SU-DHL-6 (cell line): Measurements from ENCODE around the gene CSNK1G2.

Experiments used
- H2AFZ ChIP-seq: fragments of 200-600 bp; sonication (generic); 2 replicates; pipeline ENCODE4 v1.6.1; 2014; ENCODE audit warnings: low read depth, mild to moderate bottlenecking, moderate library complexity, mixed read lengths, antibody characterized with exemption, low read length; ENCODE audit not compliant: severe bottlenecking
- H3F3A ChIP-seq: fragments of 200-600 bp; shearing (Covaris generic); 2 replicates; pipeline ENCODE4 v1.6.0; 2016; ENCODE audit warnings: antibody characterized with exemption, mild to moderate bottlenecking; ENCODE audit not compliant: insufficient read depth
- H3K27ac ChIP-seq: fragments of 200-600 bp; sonication (generic); 2 replicates; pipeline ENCODE4 v1.5.1; 2016; ENCODE audit warnings: low read depth, mild to moderate bottlenecking, low read length, moderate library complexity, mixed read lengths
- H3K27me3 ChIP-seq: fragments of 200-600 bp; sonication (generic), shearing (Covaris generic); 2 replicates; pipeline ENCODE4 v1.6.0; 2014; ENCODE audit warnings: mild to moderate bottlenecking, low read length
- H3K36me3 ChIP-seq: fragments of 200-600 bp; sonication (generic); 2 replicates; pipeline ENCODE4 v1.6.1; 2014; ENCODE audit warnings: mild to moderate bottlenecking, low read length, mixed read lengths
- H3K4me2 ChIP-seq: fragments of 300-600, 200-600 bp; shearing (Covaris generic), sonication (generic); 2 replicates; pipeline ENCODE4 v1.6.0; 2014; ENCODE audit warnings: low read length, low read depth, mild to moderate bottlenecking; ENCODE audit not compliant: poor library complexity, severe bottlenecking
- H3K4me3 ChIP-seq: fragments of 200-600 bp; sonication (generic); 2 replicates; pipeline ENCODE4 v1.5.1; 2014; ENCODE audit warnings: antibody characterized with exemption, low read length, mild to moderate bottlenecking, mixed read lengths; ENCODE audit not compliant: insufficient read depth, poor library complexity, severe bottlenecking
- H3K79me2 ChIP-seq: fragments of 200-600 bp; sonication (generic); 2 replicates; pipeline ENCODE4 v1.6.1; 2014; ENCODE audit warnings: mild to moderate bottlenecking, low read length, moderate library complexity; ENCODE audit not compliant: insufficient read depth
- H3K9ac ChIP-seq: fragments of 200-600 bp; sonication (generic); 2 replicates; pipeline ENCODE4 v1.7.0; 2014; ENCODE audit warnings: mild to moderate bottlenecking, low read length
- H3K9me2 ChIP-seq: fragments of 200-600 bp; sonication (generic); replicated peaks from 2 replicates; pipeline ENCODE4 v1.6.1; 2014; ENCODE audit warnings: low read length; ENCODE audit not compliant: insufficient read depth
- H3K9me3 ChIP-seq: fragments of 200-600 bp; sonication (generic); 2 replicates; pipeline ENCODE4 v1.6.1; 2014; ENCODE audit warnings: low read length, mixed read lengths; ENCODE audit not compliant: insufficient read depth
- H4K20me1 ChIP-seq: fragments of 200-600 bp; sonication (generic); 2 replicates; pipeline ENCODE4 v1.6.1; 2014; ENCODE audit warnings: low read depth, mild to moderate bottlenecking, antibody characterized with exemption, low read length, moderate library complexity, mixed read lengths
- EZH2phosphoT487 ChIP-seq: fragments of 200-600 bp; sonication (generic), shearing (Covaris generic); conservative IDR thresholded peaks from 2 replicates; pipeline ENCODE4 v1.6.1; 2018; ENCODE audit warnings: mild to moderate bottlenecking, antibody characterized with exemption, low read length, moderate library complexity, mixed read lengths
- TF ChIP-seq, protein P1 (sequence below): fragments of 200-600 bp; sonication (generic); IDR thresholded peaks from one replicate; pipeline ENCODE4 v1.5.1; 2017; ENCODE audit warnings: antibody characterized with exemption, mild to moderate bottlenecking, low read length, moderate library complexity; ENCODE audit not compliant: insufficient read depth, poor library complexity, severe bottlenecking

Gene CSNK1G2

GRCh38 chr19:1997353-1998233, 56.6 kb downstream of the CSNK1G2 start:
- peaks cover 2% of the 10 kb centered on the region; the same call in 1 of the 2 replicates for H3K36me3 ChIP-seq

DNA sequence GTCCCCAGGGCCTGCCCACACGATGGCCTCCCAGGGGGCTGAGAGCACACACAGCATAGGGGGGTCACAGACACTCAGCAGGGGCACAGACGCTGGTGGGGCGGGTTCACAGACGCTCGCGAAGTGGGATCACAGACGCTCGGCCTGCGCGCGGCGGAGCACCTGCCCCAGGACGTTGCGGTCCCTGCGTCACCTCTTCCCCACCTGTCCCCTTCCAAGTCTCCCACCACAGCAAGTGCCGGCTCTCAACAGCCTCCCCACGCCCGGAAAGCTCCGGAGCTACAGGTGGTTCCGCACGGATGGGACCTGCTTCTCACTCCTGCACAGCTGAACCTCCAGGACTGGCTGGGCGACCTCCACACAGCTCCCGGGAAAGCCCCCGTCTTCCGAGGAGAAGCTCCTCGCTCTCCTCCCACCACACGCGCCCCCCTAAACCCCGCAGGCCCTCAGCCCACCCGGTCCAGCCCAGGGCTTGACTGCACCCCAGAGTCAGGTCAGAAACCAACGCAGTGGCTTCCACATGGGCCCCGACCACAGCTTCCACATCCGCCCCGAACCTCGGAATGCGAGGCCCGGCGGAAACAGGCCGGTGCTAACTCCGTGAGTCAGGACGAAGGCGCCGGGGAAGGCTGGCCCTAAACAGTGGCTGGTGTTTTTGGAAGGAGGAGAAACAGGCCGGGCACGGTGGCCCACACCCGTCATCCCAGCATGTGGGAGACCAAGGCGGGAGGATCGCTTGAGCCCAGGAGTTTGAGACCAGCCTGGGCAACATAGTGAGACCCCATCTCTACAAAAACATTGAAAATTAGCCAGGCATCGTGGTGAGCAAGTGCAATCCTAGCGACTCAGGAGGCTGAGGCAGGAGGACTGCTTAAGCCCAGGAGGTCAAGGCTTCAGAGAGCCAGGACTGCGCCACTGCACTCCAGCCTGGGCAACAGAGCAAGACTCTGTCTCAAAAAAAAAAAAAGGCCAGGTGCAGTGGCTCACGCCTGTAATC, 58.0 kb downstream of the CSNK1G2 start:
- peaks cover 7% of the 10 kb centered on the region; the same call in 1 of the 2 replicates for H3F3A ChIP-seq
- H3K9me3 ChIP-seq = no peaks in the 10 kb centered on the region
- H3K27ac ChIP-seq = no peak overlapping the region
- H3K4me3 ChIP-seq = no peak overlapping the region
- H3K27me3 ChIP-seq = no peaks in the 10 kb centered on the region
- no peaks in the 10 kb centered on the region for H3K79me2 ChIP-seq
- no peak overlapping the region for H3K4me2 ChIP-seq
- no peaks in the 10 kb centered on the region for H4K20me1 ChIP-seq
- H3K36me3 ChIP-seq = peaks cover 2% of the 10 kb centered on the region; the same call in 1 of the 2 replicates
- H2AFZ ChIP-seq = no peak overlapping the region
- H3K9me2 ChIP-seq = no peaks in the 10 kb centered on the region
- TF ChIP-seq, protein P1, sequence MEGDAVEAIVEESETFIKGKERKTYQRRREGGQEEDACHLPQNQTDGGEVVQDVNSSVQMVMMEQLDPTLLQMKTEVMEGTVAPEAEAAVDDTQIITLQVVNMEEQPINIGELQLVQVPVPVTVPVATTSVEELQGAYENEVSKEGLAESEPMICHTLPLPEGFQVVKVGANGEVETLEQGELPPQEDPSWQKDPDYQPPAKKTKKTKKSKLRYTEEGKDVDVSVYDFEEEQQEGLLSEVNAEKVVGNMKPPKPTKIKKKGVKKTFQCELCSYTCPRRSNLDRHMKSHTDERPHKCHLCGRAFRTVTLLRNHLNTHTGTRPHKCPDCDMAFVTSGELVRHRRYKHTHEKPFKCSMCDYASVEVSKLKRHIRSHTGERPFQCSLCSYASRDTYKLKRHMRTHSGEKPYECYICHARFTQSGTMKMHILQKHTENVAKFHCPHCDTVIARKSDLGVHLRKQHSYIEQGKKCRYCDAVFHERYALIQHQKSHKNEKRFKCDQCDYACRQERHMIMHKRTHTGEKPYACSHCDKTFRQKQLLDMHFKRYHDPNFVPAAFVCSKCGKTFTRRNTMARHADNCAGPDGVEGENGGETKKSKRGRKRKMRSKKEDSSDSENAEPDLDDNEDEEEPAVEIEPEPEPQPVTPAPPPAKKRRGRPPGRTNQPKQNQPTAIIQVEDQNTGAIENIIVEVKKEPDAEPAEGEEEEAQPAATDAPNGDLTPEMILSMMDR = no peak
- no peak for TF ChIP-seq EZH2phosphoT487
- no peak overlapping the region for H3K9ac ChIP-seq

More at GRCh38 chr19:1997353-1998233, 56.6 kb downstream of the CSNK1G2 start:
- no peaks in the 10 kb centered on the region for H3K9me2 ChIP-seq
- no peaks in the 10 kb centered on the region for H3K79me2 ChIP-seq
- H3K9ac ChIP-seq = no peak overlapping the region
- H2AFZ ChIP-seq = no peak overlapping the region
- no peak overlapping the region for H3K27ac ChIP-seq
- H3K4me3 ChIP-seq = no peak overlapping the region
- H3K27me3 ChIP-seq = no peaks in the 10 kb centered on the region
- H3K4me2 ChIP-seq = no peak overlapping the region
- H3K9me3 ChIP-seq = no peaks in the 10 kb centered on the region
- TF ChIP-seq, protein P1 = no peak
- TF ChIP-seq EZH2phosphoT487 = no peak
- H4K20me1 ChIP-seq = no peaks in the 10 kb centered on the region
- peaks cover 7% of the 10 kb centered on the region; the same call in 1 of the 2 replicates for H3F3A ChIP-seq

DNA sequence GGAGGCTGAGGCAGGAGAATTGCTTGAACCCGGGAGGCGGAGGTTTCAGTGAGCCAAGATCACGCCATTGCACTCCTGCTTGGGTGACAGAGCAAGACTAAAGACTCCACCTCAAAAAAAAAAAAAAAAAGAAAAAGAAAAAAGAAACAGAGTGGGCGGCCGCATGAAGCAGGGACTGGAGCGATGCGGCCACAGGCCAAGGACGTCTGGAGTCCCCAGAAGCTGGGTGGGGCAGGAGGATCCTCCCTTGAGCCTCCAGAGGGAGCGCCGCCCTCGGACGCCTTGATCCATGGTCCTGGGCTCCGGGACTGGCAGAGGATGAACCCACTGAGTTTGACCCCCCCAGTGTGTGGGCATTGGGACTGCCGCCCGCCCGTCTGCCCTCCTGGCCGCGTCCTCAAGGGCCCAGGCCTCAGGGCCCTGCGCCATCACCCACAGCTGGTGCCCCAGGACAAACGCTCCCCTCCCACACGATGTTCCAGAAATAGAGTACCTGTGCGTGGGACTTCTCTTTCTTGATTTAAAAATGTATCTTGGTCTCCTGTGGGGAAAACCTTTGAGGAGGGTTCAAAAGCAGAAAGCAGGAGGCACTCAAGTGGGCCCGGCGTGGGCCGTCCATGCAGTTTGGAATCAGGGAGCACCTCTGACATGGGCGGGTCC, 59.0 kb downstream of the CSNK1G2 start:
- Histone ChIP-seq H3K27me3 (no peaks in the 10 kb centered on the region), H3K79me2 (no peaks in the 10 kb centered on the region), H4K20me1 (no peaks in the 10 kb centered on the region), H3K27ac (no peak overlapping the region), H3K9me2 (no peaks in the 10 kb centered on the region), H3K4me2 (no peak overlapping the region), H3K9me3 (no peaks in the 10 kb centered on the region), H3K9ac (no peak overlapping the region), H3F3A (peaks cover 7% of the 10 kb centered on the region; the same call in 1 of the 2 replicates), H3K4me3 (no peak overlapping the region), H3K36me3 (peaks cover 2% of the 10 kb centered on the region; the same call in 1 of the 2 replicates), H2AFZ (no peak overlapping the region)
- TF ChIP-seq EZH2phosphoT487 = no peak
- TF ChIP-seq, protein P1 = no peak
